Neuronal stem cell (in vitro differentiated cells): ENCODE measurements around the gene ZBTB44.

Source experiments
- DNase-seq: peaks from one replicate; pipeline ENCODE4 v3.0.0-alpha.2; 2013; ENCODE audit warnings: low spot score
- H2AFZ ChIP-seq: one replicate; pipeline ENCODE4 v1.6.1; 2013; ENCODE audit warnings: mild to moderate bottlenecking, low read length, inconsistent platforms
- H2AK5ac ChIP-seq: 2 replicates; pipeline ENCODE4 v1.6.1; 2013; ENCODE audit warnings: low read depth, mild to moderate bottlenecking, inconsistent platforms, low read length, moderate library complexity, mixed read lengths
- H2BK120ac ChIP-seq: 2 replicates; pipeline ENCODE4 v1.6.1; 2013; ENCODE audit warnings: low read depth, mild to moderate bottlenecking, inconsistent platforms, low read length, moderate library complexity, mixed read lengths
- H2BK12ac ChIP-seq: one replicate; pipeline ENCODE4 v1.6.1; 2013; ENCODE audit warnings: low read length, inconsistent platforms
- H2BK15ac ChIP-seq: 2 replicates; pipeline ENCODE4 v1.6.1; 2013; ENCODE audit warnings: mild to moderate bottlenecking, low read length, inconsistent platforms, mixed read lengths
- H2BK5ac ChIP-seq: one replicate; pipeline ENCODE4 v1.6.1; 2013; ENCODE audit warnings: inconsistent platforms, mild to moderate bottlenecking, low read length, moderate library complexity
- H3K14ac ChIP-seq: one replicate; pipeline ENCODE4 v1.6.1; 2013; ENCODE audit warnings: low read length, inconsistent platforms
- H3K18ac ChIP-seq: 2 replicates; pipeline ENCODE4 v1.6.1; 2013; ENCODE audit warnings: low read length, inconsistent platforms
- H3K23ac ChIP-seq: 2 replicates; pipeline ENCODE4 v1.6.1; 2013; ENCODE audit warnings: low read depth, mild to moderate bottlenecking, mixed read lengths, low read length, inconsistent platforms; ENCODE audit not compliant: poor library complexity
- H3K27ac ChIP-seq: replicated peaks from 3 replicates; pipeline ENCODE4 v1.5.1; 2013; ENCODE audit warnings: low read length, inconsistent platforms
- H3K27me3 ChIP-seq, 3 experiments: 2 replicates each; pipeline ENCODE4 v1.6.1; 2013; ENCODE audit warnings: low read length in 3 of 3, mild to moderate bottlenecking in 2 of 3, inconsistent platforms in 1 of 3, low read depth in 1 of 3, mixed read lengths in 1 of 3, moderate library complexity in 1 of 3; ENCODE audit not compliant: control insufficient read depth in 3 of 3, insufficient read depth in 3 of 3
- H3K36me3 ChIP-seq, 2 donors: replicated peaks in 1 of 2; 2 replicates each; pipeline ENCODE4 v1.6.1; 2013; ENCODE audit warnings: low read length in 2 of 2; ENCODE audit not compliant: control insufficient read depth in 2 of 2, insufficient read depth in 2 of 2
- H3K4ac ChIP-seq: 2 replicates; pipeline ENCODE4 v1.6.1; 2013; ENCODE audit warnings: inconsistent platforms, mild to moderate bottlenecking, low read length, moderate library complexity
- H3K4me1 ChIP-seq, 2 donors: 1 replicate in 1 of 2; 2 replicates in 1 of 2; pipeline ENCODE4 v1.6.1; 2013; ENCODE audit warnings: low read length in 2 of 2, low read depth in 1 of 2; ENCODE audit not compliant: control insufficient read depth in 2 of 2, insufficient read depth in 1 of 2
- H3K4me2 ChIP-seq: one replicate; pipeline ENCODE4 v1.6.1; 2013; ENCODE audit warnings: mild to moderate bottlenecking, low read length, inconsistent platforms; ENCODE audit not compliant: insufficient read depth, poor library complexity, severe bottlenecking
- H3K4me3 ChIP-seq, 2 donors: 2 replicates each; pipeline ENCODE4 v1.5.1; 2013; ENCODE audit warnings: low read length in 2 of 2, mild to moderate bottlenecking in 2 of 2, inconsistent platforms in 1 of 2, moderate library complexity in 1 of 2
- H3K79me1 ChIP-seq: one replicate; pipeline ENCODE4 v1.6.1; 2013; ENCODE audit warnings: low read depth, mild to moderate bottlenecking, inconsistent platforms, low read length, moderate library complexity
- H3K9ac ChIP-seq: one replicate; pipeline ENCODE4 v1.6.1; 2013; ENCODE audit warnings: mild to moderate bottlenecking, low read depth, low read length, inconsistent platforms; ENCODE audit not compliant: poor library complexity
- H3K9me3 ChIP-seq, 2 donors: replicated peaks in 1 of 2; 2 replicates each; pipeline versions ENCODE3 to v1.6.1; 2013; ENCODE audit warnings: low read length in 2 of 2, mild to moderate bottlenecking in 2 of 2, inconsistent platforms in 1 of 2, low read depth in 1 of 2, mixed read lengths in 1 of 2, moderate library complexity in 1 of 2; ENCODE audit not compliant: control insufficient read depth in 2 of 2, insufficient read depth in 1 of 2
- H4K8ac ChIP-seq: one replicate; pipeline ENCODE4 v1.6.1; 2013; ENCODE audit warnings: low read depth, mild to moderate bottlenecking, inconsistent platforms, low read length, moderate library complexity
- H4K91ac ChIP-seq: one replicate; pipeline ENCODE4 v1.6.1; 2013; ENCODE audit warnings: low read length, low read depth, mild to moderate bottlenecking, inconsistent platforms; ENCODE audit not compliant: poor library complexity
- WGBS, 2 donors: extraction: QIAGEN DNeasy Blood & Tissue Kit; methylation state at CpG; one replicate each; pipeline ENCODE4 v1.1.7; 2013; ENCODE audit warnings: missing lambda C conversion rate in 2 of 2, mixed read lengths in 1 of 2; ENCODE audit not compliant: insufficient read length in 2 of 2, insufficient replicate concordance in 1 of 2; ENCODE audit errors: extremely low coverage in 2 of 2; 5-methylcytosine and 5-hydroxymethylcytosine counted together

The ZBTB44 gene

GRCh38 chr11:130325691-130326090, 11.0 kb upstream of the ZBTB44 start:
- H3K79me1 ChIP-seq = no peaks in the 10 kb centered on the region
- no peak overlapping the region for H2BK15ac ChIP-seq
- H3K23ac ChIP-seq = no peak overlapping the region
- H3K36me3 ChIP-seq = no peaks in the 10 kb centered on the region
- no peaks in the 10 kb centered on the region for H3K27me3 ChIP-seq
- H3K4me2 ChIP-seq = no peak overlapping the region
- no peak overlapping the region for H2BK5ac ChIP-seq
- H2AK5ac ChIP-seq = no peak overlapping the region
- no peak overlapping the region for H3K27ac ChIP-seq
- H4K91ac ChIP-seq = no peak overlapping the region
- H3K18ac ChIP-seq = no peak overlapping the region
- no peak overlapping the region for H3K4ac ChIP-seq
- no peak overlapping the region for H2AFZ ChIP-seq
- H3K9me3 ChIP-seq = peaks cover 2 to 8% of the 10 kb centered on the region in 2 donors
- no peak overlapping the region for H2BK120ac ChIP-seq
- H3K4me1 ChIP-seq = no peaks in the 10 kb centered on the region
- H3K9ac ChIP-seq = no peak overlapping the region
- no peak overlapping the region for H2BK12ac ChIP-seq
- H3K14ac ChIP-seq = no peak overlapping the region
- no peak for DNase-seq
- WGBS, 2 donors = no CpG with 5 or more reads among the region's 3 CpGs
- no peak overlapping the region for H3K4me3 ChIP-seq
- H4K8ac ChIP-seq = no peak overlapping the region

- no peak overlapping the region for H3K4ac ChIP-seq
- no peak overlapping the region for H2AFZ ChIP-seq
- DNase-seq = no peak
- H4K8ac ChIP-seq = no peak overlapping the region
- no peak overlapping the region for H3K27ac ChIP-seq
- H2AK5ac ChIP-seq = no peak overlapping the region
- no peaks in the 10 kb centered on the region for H3K27me3 ChIP-seq
- no peak overlapping the region for H2BK12ac ChIP-seq
- no peaks in the 10 kb centered on the region for H3K36me3 ChIP-seq
- H2BK15ac ChIP-seq = no peak overlapping the region
- H3K79me1 ChIP-seq = no peaks in the 10 kb centered on the region
- H3K14ac ChIP-seq = no peak overlapping the region
- no peak overlapping the region for H4K91ac ChIP-seq
- H3K18ac ChIP-seq = no peak overlapping the region
- no peak overlapping the region for H2BK120ac ChIP-seq
- no peak overlapping the region for H2BK5ac ChIP-seq
- H3K23ac ChIP-seq = no peak overlapping the region
- no CpG with 5 or more reads among the region's 7 CpGs for WGBS, 2 donors
- no peaks in the 10 kb centered on the region for H3K4me1 ChIP-seq
- H3K9ac ChIP-seq = no peak overlapping the region
- peaks cover 2 to 8% of the 10 kb centered on the region in 2 donors for H3K9me3 ChIP-seq
- no peak overlapping the region for H3K4me2 ChIP-seq
- no peak overlapping the region for H3K4me3 ChIP-seq
These were observed 9.0 kb upstream of the ZBTB44 start for GRCh38 chr11:130323452-130324450.

- Histone ChIP-seq H2BK120ac (no peak overlapping the region), H3K4me1 (no peaks in the 10 kb centered on the region), H3K4ac (no peak overlapping the region), H3K4me3 (no peak overlapping the region), H4K8ac (no peak overlapping the region), H2BK5ac (no peak overlapping the region), H3K23ac (no peak overlapping the region), H3K9me3 (peaks cover 2 to 8% of the 10 kb centered on the region in 2 donors), H4K91ac (no peak overlapping the region), H2AFZ (no peak overlapping the region), H2BK15ac (no peak overlapping the region), H3K9ac (no peak overlapping the region), H2AK5ac (no peak overlapping the region), H3K14ac (no peak overlapping the region), H3K36me3 (no peaks in the 10 kb centered on the region), H2BK12ac (no peak overlapping the region), H3K4me2 (no peak overlapping the region), H3K27me3 (no peaks in the 10 kb centered on the region), H3K79me1 (no peaks in the 10 kb centered on the region), H3K18ac (no peak overlapping the region), H3K27ac (no peak overlapping the region)
- DNase-seq = no peak
- no CpG with 5 or more reads among the region's 5 CpGs for WGBS, 2 donors
These were observed 7.4 kb upstream of the ZBTB44 start for GRCh38 chr11:130322126-130322525.

- 100% methylated on average over 1 of the region's 4 CpGs; no CpG with 5 or more reads in 1 of the 2 donors for WGBS, 2 donors
- no peak overlapping the region for H3K4me2 ChIP-seq
These were observed 3.4 kb upstream of the ZBTB44 start for GRCh38 chr11:130318031-130318673.

More at GRCh38 chr11:130318031-130318673, 3.4 kb upstream of the ZBTB44 start:
- Histone ChIP-seq H3K4ac (no peak overlapping the region), H3K4me3 (no peak overlapping the region), H3K23ac (no peak overlapping the region), H3K27ac (no peak overlapping the region), H3K14ac (no peak overlapping the region), H2AFZ (no peak overlapping the region), H2BK15ac (no peak overlapping the region), H3K18ac (no peak overlapping the region), H3K9me3 (peaks cover 2 to 8% of the 10 kb centered on the region in 2 donors), H2BK12ac (no peak overlapping the region), H4K8ac (no peak overlapping the region), H2BK5ac (no peak overlapping the region), H2BK120ac (no peak overlapping the region), H3K79me1 (peaks cover 4% of the 10 kb centered on the region), H3K27me3 (no peaks in the 10 kb centered on the region), H4K91ac (no peak overlapping the region), H3K9ac (no peak overlapping the region), H3K4me1 (peaks cover 2 to 6% of the 10 kb centered on the region in 2 donors), H3K36me3 (no peaks in the 10 kb centered on the region), H2AK5ac (no peak overlapping the region)
- no peak for DNase-seq
